ENCODE measurements around the gene RNF180.
A peak's percentile ranks its signal among the peaks of the same experiment; 100 is the strongest.
"Not testable (repeated sequence)": the region's sequence is repeated elsewhere in the genome, so short reads cannot be mapped to it uniquely, and the experiment has no call there.

Gene RNF180

GRCh38 chr5:64285188-64286130 lies 119.8 kb downstream of the RNF180 start:
- DNase-seq = no peak

- no peak for DNase-seq
These were observed 120.7 kb downstream of the RNF180 start for GRCh38 chr5:64286381-64286780.

GRCh38 chr5:64288496-64288895 lies 122.9 kb downstream of the RNF180 start:
- not testable (repeated sequence) for DNase-seq

DNA sequence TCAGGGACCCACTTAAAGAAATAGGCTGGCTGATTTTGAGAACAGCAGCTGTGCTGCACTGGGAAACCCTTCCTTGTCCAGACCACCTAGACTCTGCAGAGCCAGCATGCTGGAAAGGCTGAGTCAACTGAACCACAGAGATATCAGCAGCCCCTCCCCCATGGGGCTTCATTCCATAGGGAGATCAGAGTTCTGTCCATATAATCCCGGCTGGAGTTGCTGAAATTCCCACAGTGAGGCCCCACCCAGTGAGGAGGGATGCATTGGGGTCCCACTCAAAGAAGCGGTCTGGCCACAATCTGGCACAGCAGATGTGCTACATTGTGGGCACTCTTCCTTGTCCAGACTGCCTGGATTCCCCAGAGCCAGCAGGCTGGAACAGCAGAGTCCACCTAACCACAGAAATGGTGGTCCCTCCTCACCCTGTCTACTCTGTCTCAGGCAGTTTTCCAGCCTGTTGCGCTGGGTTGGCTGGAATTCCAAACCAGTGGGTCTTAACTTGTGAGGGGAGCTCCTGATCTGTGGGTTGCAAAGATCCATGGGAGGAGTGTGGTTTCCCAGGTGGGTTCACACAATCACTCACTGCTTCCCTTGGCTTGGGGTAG lies 127.1 kb downstream of the RNF180 start:
- peak; percentile 9 for DNase-seq

- DNase-seq = peak; percentile 28
These were observed 129.5 kb downstream of the RNF180 start for GRCh38 chr5:64295101-64295500.

DNA sequence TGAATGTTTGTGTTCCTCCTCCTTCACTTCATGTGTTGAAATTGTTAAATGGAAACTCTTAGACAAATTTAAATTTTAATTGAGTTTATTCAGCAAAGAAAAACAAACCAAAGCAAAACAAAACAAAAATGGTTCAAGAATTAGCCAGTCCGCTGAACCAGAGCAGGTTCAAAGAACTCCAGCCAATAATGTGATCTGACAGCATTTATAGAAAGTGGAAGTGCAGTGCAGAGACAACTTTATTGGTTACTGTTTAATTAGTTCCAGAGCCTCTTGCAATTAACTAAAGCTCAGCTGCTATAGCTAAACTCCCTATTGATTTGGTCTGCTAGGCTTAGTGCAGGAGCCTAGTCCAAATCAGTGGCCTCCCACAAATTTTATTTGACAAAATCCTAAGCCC lies 132.9 kb downstream of the RNF180 start:
- DNase-seq = peak; percentile 60

GRCh38 chr5:64299805-64300204 lies 134.2 kb downstream of the RNF180 start:
- no peak for DNase-seq

- DNase-seq = no peak
These were observed 135.9 kb downstream of the RNF180 start for GRCh38 chr5:64301566-64301965.

- no peak for DNase-seq
These were observed 142.5 kb downstream of the RNF180 start for GRCh38 chr5:64308135-64308534.

DNA sequence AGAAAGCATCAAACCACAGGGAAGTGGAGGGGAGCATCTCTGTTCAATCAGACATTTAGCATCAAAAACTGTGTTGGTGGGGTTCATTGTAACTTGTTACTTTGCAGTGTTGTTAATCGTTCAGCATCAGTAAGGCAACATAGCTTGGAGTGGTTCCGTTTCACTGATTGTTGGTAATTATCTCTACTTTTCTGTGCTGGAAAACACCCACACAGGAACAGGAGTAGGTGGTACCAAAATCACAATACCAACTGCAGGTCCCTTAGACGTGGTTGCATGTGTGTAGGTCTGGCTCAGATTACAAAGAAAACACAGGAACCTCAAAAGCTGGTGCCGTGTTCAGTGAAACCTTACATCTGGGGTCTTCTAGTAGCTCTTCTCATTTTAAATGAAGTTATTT lies 146.8 kb downstream of the RNF180 start:
- no peak for DNase-seq

DNA sequence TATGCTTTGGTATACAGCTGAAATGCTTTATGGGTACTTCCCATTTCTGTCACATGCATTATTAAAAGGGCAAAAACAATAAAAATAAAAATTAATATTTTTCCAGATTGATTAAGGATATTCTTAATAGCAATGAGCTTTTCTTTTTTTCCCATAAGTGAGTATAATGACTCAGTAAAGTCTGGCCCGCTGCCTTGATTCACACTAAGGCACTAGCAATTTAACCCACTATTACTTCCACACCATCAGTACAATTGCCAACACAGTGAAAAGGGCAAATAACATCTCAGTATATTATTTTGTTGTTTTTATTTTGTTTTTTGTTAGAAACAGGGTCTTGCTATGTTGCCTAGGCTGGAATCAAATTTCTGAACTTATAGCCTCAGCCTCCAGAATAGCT lies 150.1 kb downstream of the RNF180 start:
- DNase-seq = no peak

- DNase-seq = no peak
These were observed 152.5 kb downstream of the RNF180 start for GRCh38 chr5:64318175-64318574.

- DNase-seq = no peak
These were observed 157.9 kb downstream of the RNF180 start for GRCh38 chr5:64323591-64323990.

DNA sequence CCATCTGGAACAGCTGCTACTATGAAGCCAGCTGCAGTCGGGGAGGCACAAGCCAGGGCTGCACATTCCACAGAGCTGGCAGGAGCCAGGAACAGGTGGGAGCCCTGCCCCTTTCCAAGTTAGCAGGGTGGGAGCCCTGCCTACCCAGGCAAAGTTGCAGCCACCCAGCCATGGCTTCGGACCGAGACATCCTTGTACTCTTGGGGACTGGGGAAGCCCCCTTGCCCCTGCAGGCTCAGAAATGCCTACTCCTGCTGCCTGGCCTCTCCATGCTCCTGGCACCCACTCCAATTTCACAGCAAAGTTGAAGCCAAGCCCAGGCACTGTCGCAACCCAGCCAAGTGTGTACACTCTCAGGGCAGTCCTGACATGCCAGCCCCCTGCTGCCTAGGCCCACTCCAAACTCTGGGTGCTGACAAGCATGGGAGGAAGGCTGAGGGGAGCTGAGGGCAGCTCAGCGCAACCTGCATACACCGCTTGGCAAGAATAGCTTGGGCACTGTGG lies 165.1 kb downstream of the RNF180 start:
- DNase-seq = no peak

GRCh38 chr5:64331597-64332277 lies 166.1 kb downstream of the RNF180 start:
- no peak for DNase-seq

- peak; percentile 13 for DNase-seq
These were observed 168.2 kb downstream of the RNF180 start for GRCh38 chr5:64333886-64334285.

DNA sequence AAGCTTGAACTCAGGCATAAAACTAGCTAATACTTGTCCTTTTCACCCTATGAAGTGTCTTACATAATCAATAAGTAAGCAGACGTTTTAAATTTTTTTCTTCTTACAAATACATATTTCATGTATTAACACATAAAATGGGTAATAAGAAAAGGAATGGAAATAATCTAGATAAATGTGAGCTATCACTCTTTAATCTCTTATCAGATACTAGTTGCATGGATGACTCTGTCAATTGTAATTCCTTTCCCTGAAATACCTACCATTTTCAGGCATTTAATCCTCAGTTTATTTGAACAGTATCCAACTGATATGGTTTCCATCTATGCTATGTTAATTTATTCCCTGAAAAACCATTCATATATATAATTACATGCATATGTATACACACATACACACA lies 174.1 kb downstream of the RNF180 start:
- no peak for DNase-seq

- DNase-seq = no peak
These were observed 174.7 kb downstream of the RNF180 start for GRCh38 chr5:64340293-64340692.

GRCh38 chr5:64341340-64341739 lies 175.7 kb downstream of the RNF180 start:
- DNase-seq = no peak

GRCh38 chr5:64344501-64344900 lies 178.9 kb downstream of the RNF180 start:
- no peak for DNase-seq

- no peak for DNase-seq
These were observed 181.7 kb downstream of the RNF180 start for GRCh38 chr5:64347309-64347708.

- no peak for DNase-seq
These were observed 198.8 kb downstream of the RNF180 start for GRCh38 chr5:64364426-64364825.

- no peak for DNase-seq
These were observed 219.1 kb downstream of the RNF180 start for GRCh38 chr5:64384765-64385164.

GRCh38 chr5:64397552-64397951 lies 231.9 kb downstream of the RNF180 start:
- DNase-seq = no peak
